Brain microvascular endothelial cell (primary cell): ENCODE results near the gene LRCH2.

ENCODE experiments used
- DNase-seq: peaks from one replicate; pipeline ENCODE4 v3.0.0-alpha.2; 2020
- H3K27ac ChIP-seq: fragments of 250-450 bp; sonication (Bioruptor Pico); 2 replicates; pipeline ENCODE4 v1.5.1; 2020; ENCODE audit warnings: mild to moderate bottlenecking, moderate library complexity
- H3K27me3 ChIP-seq: fragments of 250-450 bp; sonication (Bioruptor Pico); replicated peaks from 2 replicates; pipeline ENCODE4 v1.5.1; 2020; ENCODE audit warnings: mild to moderate bottlenecking
- H3K36me3 ChIP-seq: fragments of 250-450 bp; sonication (Bioruptor Pico); replicated peaks from 2 replicates; pipeline ENCODE4 v1.5.1; 2020; ENCODE audit warnings: mild to moderate bottlenecking
- H3K4me3 ChIP-seq: 2 replicates; pipeline ENCODE4 v1.5.1; 2011; ENCODE audit warnings: low read depth, mild to moderate bottlenecking, control low read depth, low read length, moderate library complexity
- in situ Hi-C: cut with HindIII; loops from 2 replicates; pipeline ENCODE4 v1.10.0; 2017; ENCODE audit warnings: low sequenced_read_pairs, low pct_ligation_motif_present
- TF ChIP-seq, protein P1 (sequence below): IDR thresholded peaks from 2 replicates; pipeline ENCODE4 v1.5.1; 2011; ENCODE audit warnings: low read depth, mild to moderate bottlenecking, moderate library complexity, low read length, control low read depth, inconsistent platforms; ENCODE audit errors: missing control alignments

The LRCH2 gene, protein sequence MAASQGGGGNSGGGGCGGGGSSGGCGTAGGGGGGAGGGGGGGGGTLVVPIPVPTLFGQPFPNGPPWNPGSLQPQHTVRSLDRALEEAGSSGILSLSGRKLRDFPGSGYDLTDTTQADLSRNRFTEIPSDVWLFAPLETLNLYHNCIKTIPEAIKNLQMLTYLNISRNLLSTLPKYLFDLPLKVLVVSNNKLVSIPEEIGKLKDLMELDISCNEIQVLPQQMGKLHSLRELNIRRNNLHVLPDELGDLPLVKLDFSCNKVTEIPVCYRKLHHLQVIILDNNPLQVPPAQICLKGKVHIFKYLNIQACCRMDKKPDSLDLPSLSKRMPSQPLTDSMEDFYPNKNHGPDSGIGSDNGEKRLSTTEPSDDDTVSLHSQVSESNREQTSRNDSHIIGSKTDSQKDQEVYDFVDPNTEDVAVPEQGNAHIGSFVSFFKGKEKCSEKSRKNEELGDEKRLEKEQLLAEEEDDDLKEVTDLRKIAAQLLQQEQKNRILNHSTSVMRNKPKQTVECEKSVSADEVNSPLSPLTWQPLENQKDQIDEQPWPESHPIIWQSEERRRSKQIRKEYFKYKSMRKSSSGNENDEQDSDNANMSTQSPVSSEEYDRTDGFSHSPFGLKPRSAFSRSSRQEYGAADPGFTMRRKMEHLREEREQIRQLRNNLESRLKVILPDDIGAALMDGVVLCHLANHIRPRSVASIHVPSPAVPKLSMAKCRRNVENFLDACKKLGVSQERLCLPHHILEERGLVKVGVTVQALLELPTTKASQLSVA

DNA sequence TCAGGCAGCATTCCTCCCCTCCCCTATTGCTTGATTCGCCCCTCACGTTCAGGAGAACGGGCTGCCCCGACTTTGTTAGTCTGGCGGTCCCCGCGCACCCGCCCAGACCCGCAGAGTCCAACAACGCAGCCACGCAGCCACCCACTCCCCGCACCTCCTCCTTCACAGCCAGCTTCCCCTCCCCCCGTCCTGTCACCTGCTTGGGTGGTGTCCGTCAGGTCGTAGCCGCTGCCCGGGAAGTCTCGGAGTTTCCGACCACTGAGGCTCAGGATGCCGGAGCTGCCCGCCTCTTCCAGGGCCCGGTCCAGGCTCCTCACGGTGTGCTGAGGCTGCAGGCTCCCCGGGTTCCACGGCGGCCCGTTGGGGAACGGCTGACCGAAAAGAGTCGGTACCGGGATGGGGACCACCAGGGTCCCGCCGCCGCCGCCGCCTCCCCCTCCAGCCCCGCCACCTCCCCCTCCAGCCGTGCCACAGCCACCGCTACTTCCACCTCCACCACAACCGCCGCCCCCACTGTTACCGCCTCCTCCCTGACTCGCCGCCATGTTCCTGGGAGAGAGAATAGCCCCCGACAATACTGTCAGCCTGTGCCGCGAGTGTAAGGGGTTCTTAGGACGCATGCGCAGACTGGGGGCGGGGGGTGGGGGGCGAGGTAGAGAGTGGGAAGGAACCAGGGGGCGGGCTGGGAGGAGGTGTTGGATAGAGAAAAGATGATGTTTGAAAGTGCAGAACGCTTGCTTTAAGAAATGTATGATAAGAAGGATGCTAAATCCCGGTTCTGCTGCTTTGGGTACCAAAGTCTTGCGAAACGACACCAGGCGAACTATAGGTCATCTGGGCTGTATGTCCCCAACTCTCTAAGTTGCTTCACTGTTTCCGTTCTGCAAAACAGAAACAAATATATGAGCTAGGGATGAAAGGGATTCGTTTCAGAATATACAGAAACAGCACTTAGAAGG, at the start of gene LRCH2:
Gene LRCH2 (minus strand): TSS at position 600 of the 959 bp plus-strand sequence. CDS start 55 bp downstream, at position 545.
- no peak for DNase-seq
- H3K27ac ChIP-seq: no peak within 1 kb of the TSS
- in situ Hi-C loops: no loop called here
- peaks cover 2% of the 10 kb centered on the region for H3K27me3 ChIP-seq
- H3K36me3 ChIP-seq: no peaks in the 10 kb centered on the region
- peak within 1 kb of the TSS; percentile 70 for H3K4me3 ChIP-seq
- TF ChIP-seq, protein P1, sequence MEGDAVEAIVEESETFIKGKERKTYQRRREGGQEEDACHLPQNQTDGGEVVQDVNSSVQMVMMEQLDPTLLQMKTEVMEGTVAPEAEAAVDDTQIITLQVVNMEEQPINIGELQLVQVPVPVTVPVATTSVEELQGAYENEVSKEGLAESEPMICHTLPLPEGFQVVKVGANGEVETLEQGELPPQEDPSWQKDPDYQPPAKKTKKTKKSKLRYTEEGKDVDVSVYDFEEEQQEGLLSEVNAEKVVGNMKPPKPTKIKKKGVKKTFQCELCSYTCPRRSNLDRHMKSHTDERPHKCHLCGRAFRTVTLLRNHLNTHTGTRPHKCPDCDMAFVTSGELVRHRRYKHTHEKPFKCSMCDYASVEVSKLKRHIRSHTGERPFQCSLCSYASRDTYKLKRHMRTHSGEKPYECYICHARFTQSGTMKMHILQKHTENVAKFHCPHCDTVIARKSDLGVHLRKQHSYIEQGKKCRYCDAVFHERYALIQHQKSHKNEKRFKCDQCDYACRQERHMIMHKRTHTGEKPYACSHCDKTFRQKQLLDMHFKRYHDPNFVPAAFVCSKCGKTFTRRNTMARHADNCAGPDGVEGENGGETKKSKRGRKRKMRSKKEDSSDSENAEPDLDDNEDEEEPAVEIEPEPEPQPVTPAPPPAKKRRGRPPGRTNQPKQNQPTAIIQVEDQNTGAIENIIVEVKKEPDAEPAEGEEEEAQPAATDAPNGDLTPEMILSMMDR: no peak

DNA sequence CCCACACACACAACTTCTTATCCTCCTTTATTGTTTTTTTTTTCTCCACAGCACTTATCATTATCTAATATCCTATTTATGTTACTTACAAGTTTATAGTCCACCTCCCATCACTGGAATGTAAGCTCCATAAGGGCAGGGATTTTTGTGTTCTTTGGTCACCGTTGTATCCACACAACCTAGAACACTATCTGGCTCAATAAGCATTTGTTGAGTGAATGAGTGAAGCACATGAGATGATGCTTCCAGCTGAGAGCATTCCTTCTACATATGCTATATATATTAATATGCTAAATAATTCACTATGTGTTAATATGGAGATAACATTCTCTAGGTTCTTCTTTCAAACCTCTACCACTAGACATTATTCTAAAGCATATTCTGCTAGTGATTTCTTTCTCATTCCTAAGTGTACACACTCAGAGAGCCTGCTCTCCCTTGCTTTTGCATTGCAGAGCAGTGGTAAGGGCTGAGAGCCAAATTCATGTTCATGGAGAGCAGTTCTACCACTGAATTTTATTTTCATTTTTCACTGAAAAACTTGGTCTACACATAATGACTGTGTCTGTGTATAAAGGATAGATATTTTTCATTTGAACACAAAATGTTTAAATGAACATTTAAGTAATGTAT, 35.3 kb upstream of the LRCH2 start:
- in situ Hi-C loops: no loop called here
- H3K4me3 ChIP-seq: no peak overlapping the region
- DNase-seq: no peak
- TF ChIP-seq, protein P1: no peak
- no peaks in the 10 kb centered on the region for H3K36me3 ChIP-seq
- no peak overlapping the region for H3K27ac ChIP-seq
- no peaks in the 10 kb centered on the region for H3K27me3 ChIP-seq

DNA sequence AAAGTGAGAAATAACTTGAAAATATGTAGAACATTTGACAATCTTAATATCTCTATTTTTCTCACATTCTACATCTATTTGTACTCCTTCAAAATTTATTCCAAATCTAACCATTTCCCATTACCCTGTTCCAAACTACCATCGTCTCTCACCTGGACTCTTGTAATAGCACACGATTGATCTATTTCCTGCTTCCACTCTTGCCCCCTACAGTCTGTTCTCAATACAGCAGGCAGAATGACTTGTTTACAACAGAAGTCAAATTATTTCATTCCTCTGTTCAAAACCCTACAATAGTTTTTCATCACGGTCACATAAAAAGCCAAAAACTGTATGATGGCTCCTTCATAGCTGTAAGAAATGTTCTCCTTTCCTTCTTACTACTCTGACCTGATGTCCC, 34.5 kb upstream of the LRCH2 start:
- in situ Hi-C loops: no loop called here

DNA sequence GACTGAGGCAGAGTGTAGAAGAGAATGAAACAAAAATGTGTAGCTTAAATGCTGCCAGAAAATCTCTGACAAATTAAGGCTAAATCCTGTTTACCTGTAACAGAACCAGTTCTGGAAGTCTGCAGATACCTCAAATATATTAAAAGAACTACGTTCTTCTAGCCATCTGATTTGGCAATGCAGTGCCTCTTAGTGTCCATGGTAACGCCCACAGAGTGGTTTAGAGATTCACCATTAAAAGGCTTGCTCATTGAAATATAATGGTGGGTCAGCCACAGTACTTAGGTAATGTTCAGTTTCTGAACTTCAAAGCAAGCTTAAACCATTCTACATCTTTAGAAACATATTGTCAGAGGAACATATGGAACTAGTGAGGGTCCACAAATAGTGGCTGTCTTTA, 32.4 kb upstream of the LRCH2 start:
- TF ChIP-seq, protein P1: no peak
- in situ Hi-C loops: no loop called here
- Histone ChIP-seq H3K4me3 (no peak overlapping the region), H3K36me3 (no peaks in the 10 kb centered on the region), H3K27ac (no peak overlapping the region), H3K27me3 (no peaks in the 10 kb centered on the region)
- DNase-seq: no peak

More for the DNA sequence above, 34.5 kb upstream of the LRCH2 start:
- no peaks in the 10 kb centered on the region for H3K36me3 ChIP-seq
- no peak for DNase-seq
- H3K4me3 ChIP-seq: no peak overlapping the region
- no peaks in the 10 kb centered on the region for H3K27me3 ChIP-seq
- no peak overlapping the region for H3K27ac ChIP-seq
- TF ChIP-seq, protein P1: peak; percentile 47

DNA sequence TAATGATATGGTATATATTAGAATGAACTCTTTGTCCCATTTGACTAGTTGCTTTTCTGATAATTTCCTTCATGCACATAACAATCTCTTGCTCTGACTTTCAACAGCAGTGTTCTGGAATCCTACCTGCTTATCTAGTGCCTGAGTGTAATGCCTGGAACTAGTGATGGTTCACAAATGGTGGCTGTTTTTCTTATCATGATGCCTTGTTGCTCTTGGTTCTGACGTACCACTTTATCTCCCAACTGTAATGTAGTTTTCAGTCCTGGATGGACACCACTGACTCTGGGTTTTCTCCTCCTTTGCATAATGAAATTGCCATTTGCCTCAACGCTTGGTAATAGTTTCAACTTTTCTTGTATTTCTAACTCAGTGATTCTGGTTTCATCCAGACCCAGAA, 30.1 kb upstream of the LRCH2 start:
- Histone ChIP-seq H3K27ac (no peak overlapping the region), H3K27me3 (no peaks in the 10 kb centered on the region), H3K4me3 (no peak overlapping the region), H3K36me3 (no peaks in the 10 kb centered on the region)
- DNase-seq: no peak
- TF ChIP-seq, protein P1: no peak
- in situ Hi-C loops: no loop called here
